ENCODE data around the gene ELAVL2.

ELAVL2 gene

DNA sequence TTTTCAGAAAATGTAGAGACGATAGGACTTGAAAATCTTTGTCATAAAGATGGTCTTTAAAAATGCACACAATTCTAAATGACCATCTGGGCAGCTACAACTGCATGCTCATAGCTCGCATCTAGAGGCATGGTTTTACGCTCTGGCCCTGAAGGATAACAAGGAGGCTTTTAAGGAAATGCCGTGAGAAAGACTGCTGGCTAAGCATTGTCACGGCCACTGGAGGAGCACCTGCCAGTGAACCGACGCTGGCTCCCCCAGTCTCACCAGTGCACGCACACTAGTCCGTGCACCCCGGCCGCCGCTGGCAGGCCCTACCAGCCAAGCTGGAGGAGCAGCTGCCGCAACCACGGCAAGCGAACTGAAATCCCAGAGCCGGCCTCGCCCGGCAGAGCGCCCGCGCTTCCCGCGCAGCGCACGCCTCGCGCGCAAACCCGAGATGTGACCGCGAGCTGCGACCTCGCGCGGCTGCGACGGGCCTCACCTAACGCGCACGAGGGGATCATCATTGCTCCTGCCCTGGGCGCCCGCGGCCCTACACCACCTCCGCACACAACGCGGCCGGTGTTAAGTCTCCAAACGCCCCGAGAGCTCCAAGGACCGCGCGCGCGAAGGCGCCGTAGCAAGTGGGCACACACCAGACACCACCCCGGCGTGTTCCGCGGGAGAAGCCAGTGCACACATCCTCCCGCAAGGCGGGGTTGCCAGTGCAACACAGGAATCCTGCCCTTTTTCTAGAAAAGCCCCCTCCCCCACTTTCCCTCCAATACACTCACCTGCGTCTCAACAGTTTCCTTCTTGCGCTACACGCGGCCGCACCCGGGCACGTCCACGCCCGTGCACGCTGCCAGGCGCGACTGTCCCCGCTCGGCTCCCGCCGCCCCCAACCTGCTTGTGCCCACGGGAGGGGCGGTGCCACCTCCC, 5.3 kb downstream of the ELAVL2 start:
- H3K4me2 ChIP-seq (ENCODE audit: low read length) = no peak overlapping the region
- no peaks in the 10 kb centered on the region for H3K9me2 ChIP-seq (ENCODE audit: low read depth, low read length)
- H3K36me3 ChIP-seq (ENCODE audit: insufficient read depth, low read length) = no peaks in the 10 kb centered on the region
- H3K4me3 ChIP-seq (ENCODE audit: low read depth, low read length, poor library complexity, severe bottlenecking) = no peak overlapping the region
- H3K79me2 ChIP-seq (ENCODE audit: insufficient read depth, low read length) = no peaks in the 10 kb centered on the region
- TF ChIP-seq EZH2 (IDR thresholded peaks at IDR 0.05; ENCODE audit: borderline replicate concordance, low read length) = no peak
- no peak for TF ChIP-seq CTCF (IDR thresholded peaks at IDR 0.05; ENCODE audit: low read length)
- no peak overlapping the region for H2AFZ ChIP-seq (ENCODE audit: low read length)
- H3K27me3 ChIP-seq (ENCODE audit: insufficient read depth, low read length) = no peaks in the 10 kb centered on the region
- H3K4me1 ChIP-seq (ENCODE audit: insufficient read depth, low read length, severe bottlenecking) = no peaks in the 10 kb centered on the region
- no peaks in the 10 kb centered on the region for H3F3A ChIP-seq (ENCODE audit: insufficient read depth, low read length)
- H3K9me3 ChIP-seq (ENCODE audit: low read length) = no peaks in the 10 kb centered on the region
- no peaks in the 10 kb centered on the region for H4K20me1 ChIP-seq (ENCODE audit: insufficient read depth, low read length)
- H3K27ac ChIP-seq (ENCODE audit: low read depth, low read length, poor library complexity, severe bottlenecking) = no peak overlapping the region
- no peak overlapping the region for H3K9ac ChIP-seq (ENCODE audit: low read length)

DNA sequence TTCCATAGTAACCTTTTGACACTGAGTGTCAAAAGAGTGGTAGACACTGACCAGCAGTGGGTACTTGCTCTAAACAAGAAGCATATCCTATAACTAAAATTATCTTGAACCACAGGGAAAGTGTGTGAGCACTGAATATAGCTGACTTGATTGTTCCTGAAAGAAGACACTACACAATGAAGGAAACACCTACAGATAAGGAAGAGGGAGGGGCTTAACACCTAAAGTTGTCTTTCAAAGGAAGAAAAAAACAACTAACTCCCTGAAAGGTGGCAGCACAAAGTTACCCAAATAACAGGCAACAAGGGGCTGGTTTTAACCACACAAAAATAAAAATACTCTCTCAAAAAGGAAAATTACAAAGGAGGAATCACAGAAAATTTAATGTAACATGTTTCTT, 6.6 kb downstream of the ELAVL2 start:
- Histone ChIP-seq H3K36me3 (ENCODE audit: insufficient read depth, low read length) (no peaks in the 10 kb centered on the region), H3K27me3 (ENCODE audit: insufficient read depth, low read length) (no peaks in the 10 kb centered on the region), H3K27ac (ENCODE audit: low read depth, low read length, poor library complexity, severe bottlenecking) (no peak overlapping the region), H3K4me3 (ENCODE audit: low read depth, low read length, poor library complexity, severe bottlenecking) (no peak overlapping the region), H3K4me1 (ENCODE audit: insufficient read depth, low read length, severe bottlenecking) (no peaks in the 10 kb centered on the region), H3K4me2 (ENCODE audit: low read length) (no peak overlapping the region), H3K79me2 (ENCODE audit: insufficient read depth, low read length) (no peaks in the 10 kb centered on the region), H3K9ac (ENCODE audit: low read length) (no peak overlapping the region), H3F3A (ENCODE audit: insufficient read depth, low read length) (no peaks in the 10 kb centered on the region), H2AFZ (ENCODE audit: low read length) (no peak overlapping the region), H4K20me1 (ENCODE audit: insufficient read depth, low read length) (no peaks in the 10 kb centered on the region), H3K9me3 (ENCODE audit: low read length) (no peaks in the 10 kb centered on the region), H3K9me2 (ENCODE audit: low read depth, low read length) (no peaks in the 10 kb centered on the region)
- TF ChIP-seq CTCF (IDR thresholded peaks at IDR 0.05; ENCODE audit: low read length) = no peak
- TF ChIP-seq EZH2 (IDR thresholded peaks at IDR 0.05; ENCODE audit: borderline replicate concordance, low read length) = no peak

GRCh38 chr9:23814243-23814642, 11.8 kb downstream of the ELAVL2 start:
- no peak for TF ChIP-seq CTCF (IDR thresholded peaks at IDR 0.05; ENCODE audit: low read length)
- TF ChIP-seq EZH2 (IDR thresholded peaks at IDR 0.05; ENCODE audit: borderline replicate concordance, low read length) = no peak
- no peaks in the 10 kb centered on the region for H3K9me3 ChIP-seq (ENCODE audit: low read length)
- no peaks in the 10 kb centered on the region for H3K27me3 ChIP-seq (ENCODE audit: insufficient read depth, low read length)
- no peak overlapping the region for H3K9ac ChIP-seq (ENCODE audit: low read length)
- H2AFZ ChIP-seq (ENCODE audit: low read length) = no peak overlapping the region
- H3K27ac ChIP-seq (ENCODE audit: low read depth, low read length, poor library complexity, severe bottlenecking) = no peak overlapping the region
- H3K36me3 ChIP-seq (ENCODE audit: insufficient read depth, low read length) = no peaks in the 10 kb centered on the region
- H3K9me2 ChIP-seq (ENCODE audit: low read depth, low read length) = no peaks in the 10 kb centered on the region
- no peaks in the 10 kb centered on the region for H4K20me1 ChIP-seq (ENCODE audit: insufficient read depth, low read length)
- no peaks in the 10 kb centered on the region for H3K4me1 ChIP-seq (ENCODE audit: insufficient read depth, low read length, severe bottlenecking)
- H3K4me3 ChIP-seq (ENCODE audit: low read depth, low read length, poor library complexity, severe bottlenecking) = no peak overlapping the region
- H3K4me2 ChIP-seq (ENCODE audit: low read length) = no peak overlapping the region
- H3K79me2 ChIP-seq (ENCODE audit: insufficient read depth, low read length) = no peaks in the 10 kb centered on the region
- H3F3A ChIP-seq (ENCODE audit: insufficient read depth, low read length) = no peaks in the 10 kb centered on the region
